ENCODE data around the gene MAPKAPK2. TPM values are rescaled to one million over a fixed set of nuclear protein-coding genes. Genes with fewer than 3 reads are reported as not detected.

MAPKAPK2 gene
- total RNA-seq, 1 experiment from 2014 or later = 72.4 TPM

- no peak for ATAC-seq
- no peaks in the 10 kb centered on the region for H3K9me3 ChIP-seq (ENCODE audit: control insufficient read depth, insufficient read depth, low read depth, low read length)
- BruUV-seq (replicated peaks) = no TSS peak
- in situ Hi-C loops (cut with HindIII; ENCODE audit: low pct_unique_long_range_greater_than_20kb, low sequenced_read_pairs) (no loop called here), intact Hi-C loops (cut with micrococcal nuclease; ENCODE audit: unreplicated experiment) (no loop called here)
- ChIA-PET CTCF (interaction anchor here (0.8 kb wide), 1 partner anchor 74 kb away, joined by 3 read pairs; no protein-coding TSS in a partner anchor), POLR2A (no interaction called here)
- H3K4me1 ChIP-seq (ENCODE audit: control insufficient read depth, insufficient read depth, low read length) = peaks cover 58% of the 10 kb centered on the region
- no peak overlapping the region for H3K4me3 ChIP-seq (ENCODE audit: low read depth in 2 of 2, low read length in 2 of 2)
- no peak for TF ChIP-seq CTCF (IDR thresholded peaks at IDR 0.05)
- TF ChIP-seq REST (IDR thresholded peaks at IDR 0.05; ENCODE audit: insufficient read depth in 1 of 2, low read depth in 2 of 2, low read length in 1 of 2) = no peak
- TF ChIP-seq SIN3A (IDR thresholded peaks at IDR 0.05; ENCODE audit: borderline replicate concordance, insufficient read depth, low read depth, low read length) = no peak
- TF ChIP-seq TCF7L2 (IDR thresholded peaks at IDR 0.05; ENCODE audit: low read depth, low read length) = no peak
- no peak for TF ChIP-seq POLR2AphosphoS5 (IDR thresholded peaks at IDR 0.05; ENCODE audit: low read depth, low read length)
- H3K27me3 ChIP-seq (ENCODE audit: control insufficient read depth, insufficient read depth, low read length) = no peaks in the 10 kb centered on the region
- no peaks in the 10 kb centered on the region for H3K36me3 ChIP-seq (ENCODE audit: control insufficient read depth, insufficient read depth, low read length)
- H3K27ac ChIP-seq (ENCODE audit: low read length) = no peak overlapping the region
- no peak for DNase-seq (ENCODE audit: low read depth, low spot score)
Observed at GRCh38 chr1:206708058-206708457, 23.4 kb downstream of the MAPKAPK2 start.

- ChIA-PET POLR2A (no interaction called here), CTCF (interaction anchor here (0.6 to 1.0 kb wide), 2 partner anchors 82 to 229 kb away, joined by 3 read pairs; no protein-coding TSS in a partner anchor)
- DNase-seq (ENCODE audit: low read depth, low spot score) (no peak), ATAC-seq (no peak)
- TF ChIP-seq SIN3A (IDR thresholded peaks at IDR 0.05; ENCODE audit: borderline replicate concordance, insufficient read depth, low read depth, low read length) (no peak), POLR2AphosphoS5 (IDR thresholded peaks at IDR 0.05; ENCODE audit: low read depth, low read length) (no peak), CTCF (IDR thresholded peaks at IDR 0.05) (no peak), TCF7L2 (IDR thresholded peaks at IDR 0.05; ENCODE audit: low read depth, low read length) (no peak), REST (IDR thresholded peaks at IDR 0.05; ENCODE audit: insufficient read depth in 1 of 2, low read depth in 2 of 2, low read length in 1 of 2) (no peak)
- Histone ChIP-seq H3K9me3 (ENCODE audit: control insufficient read depth, insufficient read depth, low read depth, low read length) (no peaks in the 10 kb centered on the region), H3K27me3 (ENCODE audit: control insufficient read depth, insufficient read depth, low read length) (no peaks in the 10 kb centered on the region), H3K27ac (ENCODE audit: low read length) (no peak overlapping the region; the same call in 1 of the 2 replicates), H3K36me3 (ENCODE audit: control insufficient read depth, insufficient read depth, low read length) (no peaks in the 10 kb centered on the region), H3K4me3 (ENCODE audit: low read depth in 2 of 2, low read length in 2 of 2) (no peak overlapping the region), H3K4me1 (ENCODE audit: control insufficient read depth, insufficient read depth, low read length) (peaks cover 64% of the 10 kb centered on the region)
- in situ Hi-C loops (cut with HindIII; ENCODE audit: low pct_unique_long_range_greater_than_20kb, low sequenced_read_pairs) = no loop called here
- no TSS peak for BruUV-seq (replicated peaks)
- intact Hi-C loops (cut with micrococcal nuclease; ENCODE audit: unreplicated experiment) = no loop called here
Observed at GRCh38 chr1:206708882-206709281, 24.2 kb downstream of the MAPKAPK2 start.
